Neural cell (in vitro differentiated cells): ENCODE measurements around the gene NCKAP5. TPM values are rescaled to one million over a fixed set of nuclear protein-coding genes. Genes with fewer than 3 reads are reported as not detected.

Source experiments
- H2AFZ ChIP-seq: fragments of 200-600, 300-800 bp; sonication (generic), shearing (Covaris generic); 2 replicates; pipeline ENCODE4 v1.6.0; 2014; ENCODE audit warnings: low read depth, mild to moderate bottlenecking, antibody characterized with exemption, low read length, moderate library complexity
- H3F3A ChIP-seq: fragments of 200-600 bp; shearing (Covaris generic); 2 replicates; pipeline ENCODE4 v1.6.1; 2016; ENCODE audit warnings: mild to moderate bottlenecking, moderate library complexity, mixed read lengths, antibody characterized with exemption, low read length; ENCODE audit not compliant: insufficient read depth, poor library complexity, severe bottlenecking
- H3K27ac ChIP-seq: fragments of 200-600, 300-800 bp; sonication (generic), shearing (Covaris generic); 2 replicates; pipeline ENCODE4 v1.5.1; 2014; ENCODE audit warnings: mild to moderate bottlenecking, low read length, moderate library complexity
- H3K27me3 ChIP-seq: fragments of 300-800, 200-600 bp; sonication (generic), shearing (Covaris generic); 2 replicates; pipeline ENCODE4 v1.6.0; 2014; ENCODE audit warnings: mild to moderate bottlenecking, low read depth, low read length, moderate library complexity; ENCODE audit not compliant: insufficient read depth
- H3K36me3 ChIP-seq: fragments of 300-800, 200-600 bp; sonication (generic), shearing (Covaris generic); 2 replicates; pipeline ENCODE4 v1.5.1; 2014; ENCODE audit warnings: mild to moderate bottlenecking, antibody characterized with exemption, low read length, moderate library complexity; ENCODE audit not compliant: insufficient read depth
- H3K4me2 ChIP-seq: fragments of 300-800, 200-600 bp; sonication (generic), shearing (Covaris generic); 2 replicates; pipeline ENCODE4 v1.6.0; 2014; ENCODE audit warnings: mild to moderate bottlenecking, low read length
- H3K4me3 ChIP-seq: fragments of 300-800, 200-600 bp; sonication (generic), shearing (Covaris generic); 2 replicates; pipeline ENCODE4 v1.5.1; 2014; ENCODE audit warnings: mild to moderate bottlenecking, low read length, moderate library complexity
- H3K79me2 ChIP-seq: fragments of 200-600 bp; shearing (Covaris generic); replicated peaks from 2 replicates; pipeline ENCODE4 v1.6.0; 2014; ENCODE audit warnings: mild to moderate bottlenecking, low read length, moderate library complexity; ENCODE audit not compliant: insufficient read depth
- H3K9ac ChIP-seq: fragments of 300-800, 200-600 bp; sonication (generic), shearing (Covaris generic); 2 replicates; pipeline ENCODE4 v1.6.1; 2016; ENCODE audit warnings: mild to moderate bottlenecking, low read length, mixed read lengths
- H3K9me2 ChIP-seq: fragments of 200-600 bp; shearing (Covaris generic); 2 replicates; pipeline ENCODE4 v1.6.1; 2016; ENCODE audit warnings: mild to moderate bottlenecking, low read length, mixed read lengths; ENCODE audit not compliant: insufficient read depth
- H3K9me3 ChIP-seq: fragments of 200-600, 300-800 bp; sonication (generic), shearing (Covaris generic); 2 replicates; pipeline ENCODE4 v1.6.1; 2016; ENCODE audit warnings: mild to moderate bottlenecking, mixed run types, low read length, moderate library complexity, mixed read lengths
- H4K20me1 ChIP-seq: fragments of 200-600 bp; shearing (Covaris generic); 2 replicates; pipeline ENCODE4 v1.6.1; 2016; ENCODE audit warnings: mild to moderate bottlenecking, mixed run types; ENCODE audit not compliant: insufficient read depth
- EP300 ChIP-seq: fragments of 450-650 bp; conservative IDR thresholded peaks from 2 replicates; pipeline ENCODE4 v1.6.1; 2014; ENCODE audit warnings: antibody characterized with exemption, mild to moderate bottlenecking, moderate library complexity; ENCODE audit not compliant: poor library complexity, severe bottlenecking
- EZH2 ChIP-seq: fragments of 200-600, 300-800 bp; shearing (Covaris generic), sonication (generic); IDR thresholded peaks from 2 replicates; pipeline ENCODE4 v1.6.1; 2014; ENCODE audit warnings: antibody characterized with exemption, low read length, borderline replicate concordance, mild to moderate bottlenecking; ENCODE audit not compliant: insufficient read depth, poor library complexity, severe bottlenecking
- MXI1 ChIP-seq: fragments of 450-650 bp; conservative IDR thresholded peaks from 2 replicates; pipeline ENCODE4 v1.6.1; 2014; ENCODE audit warnings: antibody characterized with exemption, mild to moderate bottlenecking; ENCODE audit not compliant: poor library complexity, severe bottlenecking
- POLR2AphosphoS5 ChIP-seq: IDR thresholded peaks from 2 replicates; pipeline ENCODE4 v1.6.1; 2012
- RAD21 ChIP-seq: fragments of 450-650 bp; conservative IDR thresholded peaks from 2 replicates; pipeline ENCODE4 v1.6.1; 2014; ENCODE audit warnings: antibody characterized with exemption, mild to moderate bottlenecking, moderate library complexity
- SMC3 ChIP-seq: fragments of 450-650 bp; conservative IDR thresholded peaks from 2 replicates; pipeline ENCODE4 v1.6.1; 2014; ENCODE audit warnings: antibody characterized with exemption, mild to moderate bottlenecking, moderate library complexity; ENCODE audit not compliant: poor library complexity
- TAF1 ChIP-seq: IDR thresholded peaks from 2 replicates; pipeline ENCODE4 v1.6.1; 2012; ENCODE audit warnings: low read depth
- polyA plus RNA-seq: library from polyadenylated mRNA; depleted of rRNA; stranded (reverse); fragments of >200 nt; gene quantifications from 2 replicates; pipeline ENCODE4 v1.2.3, GENCODE V29; 2014
- TF ChIP-seq, protein P1 (sequence below): fragments of 450-650 bp; IDR thresholded peaks from 2 replicates; pipeline ENCODE4 v1.5.1; 2014; ENCODE audit warnings: antibody characterized with exemption, mild to moderate bottlenecking, moderate library complexity; ENCODE audit not compliant: poor library complexity, severe bottlenecking
- TF ChIP-seq, protein P2 (sequence below): IDR thresholded peaks from 2 replicates; pipeline ENCODE4 v1.6.1; 2012; ENCODE audit warnings: borderline replicate concordance

The NCKAP5 gene
- polyA plus RNA-seq, 1 donor from 2014 or later, result 2.4 TPM

DNA sequence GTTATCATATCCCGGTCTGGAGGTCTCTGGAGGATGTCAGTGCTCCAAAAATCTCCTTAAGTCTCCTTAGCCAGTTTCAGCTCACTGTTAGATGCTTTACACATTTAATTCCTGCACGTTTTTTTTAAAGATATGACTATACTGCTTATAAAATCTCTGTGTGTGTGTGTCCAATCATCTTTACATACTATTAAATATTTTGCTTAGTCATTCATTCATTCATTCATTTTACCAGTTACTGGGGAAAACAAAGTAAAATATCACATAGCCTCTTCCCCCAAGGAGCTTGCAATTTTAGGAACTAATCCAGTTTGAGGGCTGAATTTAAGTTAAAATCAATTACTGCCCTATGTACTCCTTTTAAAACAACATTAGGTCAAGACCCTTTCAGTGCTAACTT lies 605.1 kb downstream of the NCKAP5 start:
- Histone ChIP-seq H3K4me3 (no peak overlapping the region), H3K9me2 (no peaks in the 10 kb centered on the region), H4K20me1 (no peaks in the 10 kb centered on the region), H3K27ac (no peak overlapping the region), H3K79me2 (no peaks in the 10 kb centered on the region), H3K4me2 (no peak overlapping the region), H3K36me3 (no peaks in the 10 kb centered on the region), H3K9me3 (no peaks in the 10 kb centered on the region), H3F3A (no peaks in the 10 kb centered on the region), H3K27me3 (no peaks in the 10 kb centered on the region), H3K9ac (no peak overlapping the region), H2AFZ (no peak overlapping the region)
- TF ChIP-seq EP300 (no peak), RAD21 (no peak), SMC3 (no peak), TAF1 (no peak), EZH2 (no peak), MXI1 (no peak), POLR2AphosphoS5 (no peak)
- TF ChIP-seq, protein P1, sequence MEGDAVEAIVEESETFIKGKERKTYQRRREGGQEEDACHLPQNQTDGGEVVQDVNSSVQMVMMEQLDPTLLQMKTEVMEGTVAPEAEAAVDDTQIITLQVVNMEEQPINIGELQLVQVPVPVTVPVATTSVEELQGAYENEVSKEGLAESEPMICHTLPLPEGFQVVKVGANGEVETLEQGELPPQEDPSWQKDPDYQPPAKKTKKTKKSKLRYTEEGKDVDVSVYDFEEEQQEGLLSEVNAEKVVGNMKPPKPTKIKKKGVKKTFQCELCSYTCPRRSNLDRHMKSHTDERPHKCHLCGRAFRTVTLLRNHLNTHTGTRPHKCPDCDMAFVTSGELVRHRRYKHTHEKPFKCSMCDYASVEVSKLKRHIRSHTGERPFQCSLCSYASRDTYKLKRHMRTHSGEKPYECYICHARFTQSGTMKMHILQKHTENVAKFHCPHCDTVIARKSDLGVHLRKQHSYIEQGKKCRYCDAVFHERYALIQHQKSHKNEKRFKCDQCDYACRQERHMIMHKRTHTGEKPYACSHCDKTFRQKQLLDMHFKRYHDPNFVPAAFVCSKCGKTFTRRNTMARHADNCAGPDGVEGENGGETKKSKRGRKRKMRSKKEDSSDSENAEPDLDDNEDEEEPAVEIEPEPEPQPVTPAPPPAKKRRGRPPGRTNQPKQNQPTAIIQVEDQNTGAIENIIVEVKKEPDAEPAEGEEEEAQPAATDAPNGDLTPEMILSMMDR, result no peak
- TF ChIP-seq, protein P2, sequence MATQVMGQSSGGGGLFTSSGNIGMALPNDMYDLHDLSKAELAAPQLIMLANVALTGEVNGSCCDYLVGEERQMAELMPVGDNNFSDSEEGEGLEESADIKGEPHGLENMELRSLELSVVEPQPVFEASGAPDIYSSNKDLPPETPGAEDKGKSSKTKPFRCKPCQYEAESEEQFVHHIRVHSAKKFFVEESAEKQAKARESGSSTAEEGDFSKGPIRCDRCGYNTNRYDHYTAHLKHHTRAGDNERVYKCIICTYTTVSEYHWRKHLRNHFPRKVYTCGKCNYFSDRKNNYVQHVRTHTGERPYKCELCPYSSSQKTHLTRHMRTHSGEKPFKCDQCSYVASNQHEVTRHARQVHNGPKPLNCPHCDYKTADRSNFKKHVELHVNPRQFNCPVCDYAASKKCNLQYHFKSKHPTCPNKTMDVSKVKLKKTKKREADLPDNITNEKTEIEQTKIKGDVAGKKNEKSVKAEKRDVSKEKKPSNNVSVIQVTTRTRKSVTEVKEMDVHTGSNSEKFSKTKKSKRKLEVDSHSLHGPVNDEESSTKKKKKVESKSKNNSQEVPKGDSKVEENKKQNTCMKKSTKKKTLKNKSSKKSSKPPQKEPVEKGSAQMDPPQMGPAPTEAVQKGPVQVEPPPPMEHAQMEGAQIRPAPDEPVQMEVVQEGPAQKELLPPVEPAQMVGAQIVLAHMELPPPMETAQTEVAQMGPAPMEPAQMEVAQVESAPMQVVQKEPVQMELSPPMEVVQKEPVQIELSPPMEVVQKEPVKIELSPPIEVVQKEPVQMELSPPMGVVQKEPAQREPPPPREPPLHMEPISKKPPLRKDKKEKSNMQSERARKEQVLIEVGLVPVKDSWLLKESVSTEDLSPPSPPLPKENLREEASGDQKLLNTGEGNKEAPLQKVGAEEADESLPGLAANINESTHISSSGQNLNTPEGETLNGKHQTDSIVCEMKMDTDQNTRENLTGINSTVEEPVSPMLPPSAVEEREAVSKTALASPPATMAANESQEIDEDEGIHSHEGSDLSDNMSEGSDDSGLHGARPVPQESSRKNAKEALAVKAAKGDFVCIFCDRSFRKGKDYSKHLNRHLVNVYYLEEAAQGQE, result no peak

DNA sequence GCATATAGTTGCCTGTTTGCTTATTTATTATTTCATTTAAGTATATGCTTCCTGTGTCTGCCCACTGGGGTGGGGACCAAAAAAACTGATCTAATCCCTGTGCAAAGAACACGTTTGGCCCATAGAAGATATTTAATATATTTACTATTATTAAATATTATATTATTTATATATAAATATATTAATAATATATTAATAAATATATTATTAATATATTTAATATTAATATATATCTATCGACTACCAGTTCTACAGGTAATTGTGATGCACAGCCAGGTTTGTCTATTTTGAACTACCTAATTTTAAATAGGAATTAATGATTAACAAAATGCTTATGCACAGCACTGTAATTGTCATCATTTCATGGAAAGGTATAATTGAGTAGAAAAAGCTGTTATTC lies 609.4 kb downstream of the NCKAP5 start:
- no peaks in the 10 kb centered on the region for H3K27me3 ChIP-seq
- no peaks in the 10 kb centered on the region for H3K36me3 ChIP-seq
- H3K9me3 ChIP-seq, result no peaks in the 10 kb centered on the region
- no peak overlapping the region for H3K4me3 ChIP-seq
- H3K9ac ChIP-seq, result no peak overlapping the region
- H3K79me2 ChIP-seq, result no peaks in the 10 kb centered on the region
- H4K20me1 ChIP-seq, result no peaks in the 10 kb centered on the region
- no peak overlapping the region for H3K4me2 ChIP-seq
- TF ChIP-seq SMC3, result no peak
- TF ChIP-seq POLR2AphosphoS5, result no peak
- TF ChIP-seq, protein P1, result no peak
- TF ChIP-seq RAD21, result no peak
- TF ChIP-seq EP300, result no peak
- TF ChIP-seq, protein P2, result no peak
- H3K9me2 ChIP-seq, result no peaks in the 10 kb centered on the region
- no peak overlapping the region for H3K27ac ChIP-seq
- H3F3A ChIP-seq, result no peaks in the 10 kb centered on the region
- no peak overlapping the region for H2AFZ ChIP-seq
